ENCODE data around the gene SNX30. TPM values are rescaled to one million over a fixed set of nuclear protein-coding genes. Genes with fewer than 3 reads are reported as not detected.

SNX30 gene
- total RNA-seq, 1 donor from 2014 or later = 22.5 TPM

DNA sequence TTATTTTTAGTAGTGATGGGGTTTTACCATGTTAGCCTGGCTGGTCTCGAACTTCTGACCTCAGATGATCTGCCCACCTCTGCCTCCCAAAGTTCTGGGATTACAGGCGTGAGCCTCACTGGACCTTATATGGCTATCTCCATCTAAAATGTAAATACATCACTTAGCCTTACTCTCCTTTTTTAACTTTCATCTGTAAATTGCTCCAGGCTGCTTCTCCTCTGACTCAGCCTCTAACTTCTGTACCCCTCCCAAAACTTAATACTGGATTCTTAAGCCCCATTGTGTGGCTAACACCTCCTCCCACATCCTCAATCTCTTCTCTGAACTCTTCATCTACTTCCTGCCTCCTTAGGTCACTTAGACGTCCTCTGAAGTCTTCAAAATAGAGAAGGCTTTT lies 4.0 kb downstream of the SNX30 start:
- Histone ChIP-seq H3K36me3 (ENCODE audit: control insufficient read depth, insufficient read depth, low read length) (no peaks in the 10 kb centered on the region), H3K27me3 (ENCODE audit: control insufficient read depth, insufficient read depth, low read length) (no peaks in the 10 kb centered on the region), H3K4me3 (ENCODE audit: low read depth, low read length) (no peak overlapping the region)
- DNase-seq (ENCODE audit: low read depth) = no peak
- no peak for TF ChIP-seq CTCF (IDR thresholded peaks at IDR 0.05; ENCODE audit: insufficient read depth, low read length, poor library complexity, severe bottlenecking)

GRCh38 chr9:112755016-112755427 lies 4.5 kb downstream of the SNX30 start:
- no peak for DNase-seq (ENCODE audit: low read depth)
- no peak overlapping the region for H3K4me3 ChIP-seq (ENCODE audit: low read depth, low read length)
- H3K36me3 ChIP-seq (ENCODE audit: control insufficient read depth, insufficient read depth, low read length) = no peaks in the 10 kb centered on the region
- H3K27me3 ChIP-seq (ENCODE audit: control insufficient read depth, insufficient read depth, low read length) = no peaks in the 10 kb centered on the region
- no peak for TF ChIP-seq CTCF (IDR thresholded peaks at IDR 0.05; ENCODE audit: insufficient read depth, low read length, poor library complexity, severe bottlenecking)

DNA sequence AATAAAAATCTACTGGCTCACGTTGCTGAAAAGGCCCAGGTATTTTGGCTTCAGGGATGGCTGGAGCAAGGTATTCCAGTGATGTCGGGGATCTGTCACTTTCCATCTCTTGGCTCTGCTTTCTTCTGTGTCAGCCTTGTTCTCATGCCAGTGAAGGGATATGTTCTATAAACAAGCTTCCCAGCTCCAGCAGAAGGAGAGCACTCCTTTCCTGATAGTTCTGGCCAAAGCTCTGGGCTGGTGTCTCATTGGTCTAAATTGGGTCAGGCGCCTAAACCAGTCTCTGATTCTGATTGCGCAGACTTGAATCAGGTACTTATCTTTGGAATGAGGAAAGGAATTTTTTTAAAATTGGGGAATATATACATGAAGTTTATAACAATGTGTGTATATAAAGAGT lies 5.1 kb downstream of the SNX30 start:
- Histone ChIP-seq H3K36me3 (ENCODE audit: control insufficient read depth, insufficient read depth, low read length) (no peaks in the 10 kb centered on the region), H3K4me3 (ENCODE audit: low read depth, low read length) (no peak overlapping the region), H3K27me3 (ENCODE audit: control insufficient read depth, insufficient read depth, low read length) (no peaks in the 10 kb centered on the region)
- no peak for TF ChIP-seq CTCF (IDR thresholded peaks at IDR 0.05; ENCODE audit: insufficient read depth, low read length, poor library complexity, severe bottlenecking)
- no peak for DNase-seq (ENCODE audit: low read depth)

- H3K36me3 ChIP-seq (ENCODE audit: control insufficient read depth, insufficient read depth, low read length) = no peaks in the 10 kb centered on the region
- TF ChIP-seq CTCF (IDR thresholded peaks at IDR 0.05; ENCODE audit: insufficient read depth, low read length, poor library complexity, severe bottlenecking) = no peak
- H3K27me3 ChIP-seq (ENCODE audit: control insufficient read depth, insufficient read depth, low read length) = no peaks in the 10 kb centered on the region
- no peak for DNase-seq (ENCODE audit: low read depth)
- no peak overlapping the region for H3K4me3 ChIP-seq (ENCODE audit: low read depth, low read length)
These were observed 6.8 kb downstream of the SNX30 start for GRCh38 chr9:112757282-112757883.

- no peaks in the 10 kb centered on the region for H3K27me3 ChIP-seq (ENCODE audit: control insufficient read depth, insufficient read depth, low read length)
- H3K4me3 ChIP-seq (ENCODE audit: low read depth, low read length) = no peak overlapping the region
- no peak for TF ChIP-seq CTCF (IDR thresholded peaks at IDR 0.05; ENCODE audit: insufficient read depth, low read length, poor library complexity, severe bottlenecking)
- no peak for DNase-seq (ENCODE audit: low read depth)
- H3K36me3 ChIP-seq (ENCODE audit: control insufficient read depth, insufficient read depth, low read length) = no peaks in the 10 kb centered on the region
These were observed 7.4 kb downstream of the SNX30 start for GRCh38 chr9:112757940-112758339.

- Histone ChIP-seq H3K4me3 (ENCODE audit: low read depth, low read length) (no peak overlapping the region), H3K36me3 (ENCODE audit: control insufficient read depth, insufficient read depth, low read length) (no peaks in the 10 kb centered on the region), H3K27me3 (ENCODE audit: control insufficient read depth, insufficient read depth, low read length) (no peaks in the 10 kb centered on the region)
- DNase-seq (ENCODE audit: low read depth) = no peak
- no peak for TF ChIP-seq CTCF (IDR thresholded peaks at IDR 0.05; ENCODE audit: insufficient read depth, low read length, poor library complexity, severe bottlenecking)
These were observed 10.3 kb downstream of the SNX30 start for GRCh38 chr9:112760821-112761220.
